DND-41 (cell line): ENCODE results near the gene POU2AF2.
A peak's percentile ranks its signal among the peaks of the same experiment; 100 is the strongest.

Source experiments
- ATAC-seq: fragments of 200-7000 bp; cut with Tn5 transposase; 3 replicates; pipeline ENCODE4 v1.9.1; 2021; ENCODE audit warnings: low read depth; ENCODE audit not compliant: insufficient read depth
- DNase-seq: peaks from one replicate; pipeline ENCODE4 v3.0.0-alpha.2; 2020
- H2AFZ ChIP-seq: 2 replicates; pipeline ENCODE4 v1.6.0; 2012; ENCODE audit warnings: low read depth, low read length
- H3K27ac ChIP-seq: 2 replicates; pipeline ENCODE4 v1.5.1; 2012; ENCODE audit warnings: low read length, inconsistent platforms
- H3K27me3 ChIP-seq: fragments of 200-600 bp; sonication (generic); 2 replicates; pipeline ENCODE4 v1.6.0; 2012; ENCODE audit warnings: low read length, mild to moderate bottlenecking, inconsistent platforms; ENCODE audit not compliant: insufficient read depth, poor library complexity
- H3K36me3 ChIP-seq: 2 replicates; pipeline ENCODE4 v1.5.1; 2012; ENCODE audit warnings: low read length, inconsistent platforms; ENCODE audit not compliant: insufficient read depth
- H3K4me1 ChIP-seq: 2 replicates; pipeline ENCODE4 v1.5.1; 2012; ENCODE audit warnings: mild to moderate bottlenecking, low read length; ENCODE audit not compliant: insufficient read depth
- H3K4me2 ChIP-seq: 2 replicates; pipeline ENCODE4 v1.6.0; 2012; ENCODE audit warnings: mild to moderate bottlenecking, moderate library complexity, low read length, inconsistent platforms; ENCODE audit not compliant: insufficient read depth
- H3K4me3 ChIP-seq, 2 experiments: fragments of 200-600 bp in 1 of 2; shearing (Covaris generic) in 1 of 2; 2 replicates each; pipeline ENCODE4 v1.5.1; 2012 to 2016; ENCODE audit warnings: inconsistent platforms in 2 of 2, low read length in 2 of 2, mild to moderate bottlenecking in 2 of 2, low read depth in 1 of 2, moderate library complexity in 1 of 2
- H3K79me2 ChIP-seq: 2 replicates; pipeline ENCODE4 v1.6.0; 2012; ENCODE audit warnings: low read length, inconsistent platforms; ENCODE audit not compliant: insufficient read depth
- H3K9ac ChIP-seq: 2 replicates; pipeline ENCODE4 v1.6.0; 2012; ENCODE audit warnings: low read depth, mild to moderate bottlenecking, inconsistent platforms, low read length, moderate library complexity
- H3K9me3 ChIP-seq: 2 replicates; pipeline ENCODE4 v1.5.1; 2012; ENCODE audit warnings: low read length, moderate library complexity, mild to moderate bottlenecking, inconsistent platforms; ENCODE audit not compliant: insufficient read depth, severe bottlenecking
- H4K20me1 ChIP-seq: 2 replicates; pipeline ENCODE4 v1.6.0; 2012; ENCODE audit warnings: low read length; ENCODE audit not compliant: insufficient read depth
- EZH2 ChIP-seq: IDR thresholded peaks from 3 replicates; pipeline ENCODE4 v1.6.1; 2012; ENCODE audit warnings: borderline replicate concordance, low read depth, mild to moderate bottlenecking, moderate library complexity, low read length, inconsistent platforms; ENCODE audit not compliant: severe bottlenecking
- TF ChIP-seq, protein P1 (sequence below): IDR thresholded peaks from 2 replicates; pipeline ENCODE4 v1.5.1; 2012; ENCODE audit warnings: borderline replicate concordance, low read length, moderate library complexity, mild to moderate bottlenecking; ENCODE audit not compliant: poor library complexity, severe bottlenecking; ENCODE audit errors: extremely low read depth

Gene POU2AF2

DNA sequence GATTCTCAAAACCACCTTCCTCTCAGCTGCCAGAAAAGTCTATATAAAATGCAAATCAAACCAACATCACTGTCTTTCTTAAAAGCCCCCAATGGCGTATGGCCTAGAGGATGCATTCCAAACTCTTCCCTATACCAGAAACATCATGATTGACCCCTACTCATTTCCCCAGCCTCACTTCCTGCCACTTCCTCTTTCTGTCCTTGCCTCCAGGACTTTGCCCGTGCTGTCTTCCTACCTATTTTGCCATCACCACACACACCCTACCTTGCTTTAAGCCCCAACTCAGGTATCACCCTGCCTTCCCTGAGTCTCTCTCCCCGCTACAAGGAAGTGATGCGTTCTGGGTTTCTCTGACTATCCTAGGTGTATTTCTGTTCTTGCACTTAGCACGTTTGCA lies 8.1 kb downstream of the POU2AF2 start:
- H3K4me3 ChIP-seq = no peak overlapping the region
- H4K20me1 ChIP-seq = no peaks in the 10 kb centered on the region
- H3K27ac ChIP-seq = no peak overlapping the region
- H3K4me2 ChIP-seq = no peak overlapping the region
- DNase-seq (no peak), ATAC-seq (no peak)
- no peaks in the 10 kb centered on the region for H3K9me3 ChIP-seq
- no peak overlapping the region for H2AFZ ChIP-seq
- no peaks in the 10 kb centered on the region for H3K79me2 ChIP-seq
- no peaks in the 10 kb centered on the region for H3K36me3 ChIP-seq
- TF ChIP-seq, protein P1, sequence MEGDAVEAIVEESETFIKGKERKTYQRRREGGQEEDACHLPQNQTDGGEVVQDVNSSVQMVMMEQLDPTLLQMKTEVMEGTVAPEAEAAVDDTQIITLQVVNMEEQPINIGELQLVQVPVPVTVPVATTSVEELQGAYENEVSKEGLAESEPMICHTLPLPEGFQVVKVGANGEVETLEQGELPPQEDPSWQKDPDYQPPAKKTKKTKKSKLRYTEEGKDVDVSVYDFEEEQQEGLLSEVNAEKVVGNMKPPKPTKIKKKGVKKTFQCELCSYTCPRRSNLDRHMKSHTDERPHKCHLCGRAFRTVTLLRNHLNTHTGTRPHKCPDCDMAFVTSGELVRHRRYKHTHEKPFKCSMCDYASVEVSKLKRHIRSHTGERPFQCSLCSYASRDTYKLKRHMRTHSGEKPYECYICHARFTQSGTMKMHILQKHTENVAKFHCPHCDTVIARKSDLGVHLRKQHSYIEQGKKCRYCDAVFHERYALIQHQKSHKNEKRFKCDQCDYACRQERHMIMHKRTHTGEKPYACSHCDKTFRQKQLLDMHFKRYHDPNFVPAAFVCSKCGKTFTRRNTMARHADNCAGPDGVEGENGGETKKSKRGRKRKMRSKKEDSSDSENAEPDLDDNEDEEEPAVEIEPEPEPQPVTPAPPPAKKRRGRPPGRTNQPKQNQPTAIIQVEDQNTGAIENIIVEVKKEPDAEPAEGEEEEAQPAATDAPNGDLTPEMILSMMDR = no peak
- TF ChIP-seq EZH2 = no peak
- H3K4me1 ChIP-seq = no peaks in the 10 kb centered on the region
- H3K9ac ChIP-seq = no peak overlapping the region
- no peaks in the 10 kb centered on the region for H3K27me3 ChIP-seq

DNA sequence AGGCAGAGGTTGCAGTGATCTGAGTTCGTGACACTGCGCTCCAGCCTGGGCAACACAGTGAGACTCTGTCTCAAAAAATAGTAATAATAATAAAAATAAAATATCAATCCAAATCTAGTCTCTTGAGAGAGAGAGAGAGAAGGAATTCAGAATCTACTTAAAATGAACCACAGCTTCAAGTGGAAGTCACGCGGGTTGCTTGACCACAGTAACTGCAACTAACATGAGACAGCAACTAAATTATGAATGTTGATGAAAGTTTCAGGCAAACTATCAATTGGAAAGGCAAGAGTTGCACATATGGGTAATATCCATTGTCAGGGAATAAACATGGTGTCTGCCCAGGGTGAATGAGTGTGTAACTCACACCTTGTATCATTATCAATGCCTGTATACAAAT lies 12.5 kb downstream of the POU2AF2 start:
- H3K4me3 ChIP-seq = no peak overlapping the region
- no peaks in the 10 kb centered on the region for H3K36me3 ChIP-seq
- no peaks in the 10 kb centered on the region for H3K4me1 ChIP-seq
- peaks cover 13% of the 10 kb centered on the region for H3K27me3 ChIP-seq
- no peak overlapping the region for H3K9ac ChIP-seq
- no peaks in the 10 kb centered on the region for H3K79me2 ChIP-seq
- TF ChIP-seq EZH2 = no peak
- TF ChIP-seq, protein P1 = no peak
- DNase-seq (no peak), ATAC-seq (no peak)
- no peak overlapping the region for H2AFZ ChIP-seq
- no peak overlapping the region for H3K4me2 ChIP-seq
- no peaks in the 10 kb centered on the region for H4K20me1 ChIP-seq
- no peaks in the 10 kb centered on the region for H3K9me3 ChIP-seq
- H3K27ac ChIP-seq = no peak overlapping the region

DNA sequence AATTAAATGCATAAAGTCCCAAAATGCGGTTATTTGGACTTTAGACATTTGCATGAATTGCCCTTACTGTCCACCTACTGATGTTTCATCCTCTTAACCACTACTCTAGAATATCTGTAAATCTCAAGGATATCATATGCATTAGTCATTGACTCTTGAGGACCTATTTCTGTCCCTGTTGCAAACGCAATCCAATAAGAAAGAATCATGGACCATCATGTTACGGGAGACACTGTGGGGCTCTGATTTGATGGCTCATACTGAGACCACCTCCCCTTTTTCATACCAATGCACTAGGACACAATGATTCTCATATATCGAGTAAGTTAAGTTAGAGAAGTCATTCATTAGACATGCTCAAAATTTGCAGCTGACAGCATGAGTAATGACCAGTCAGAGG lies 14.4 kb downstream of the POU2AF2 start:
- no peak overlapping the region for H3K4me2 ChIP-seq
- H3K9me3 ChIP-seq = no peaks in the 10 kb centered on the region
- DNase-seq = no peak
- no peaks in the 10 kb centered on the region for H4K20me1 ChIP-seq
- TF ChIP-seq, protein P1 = no peak
- no peak for TF ChIP-seq EZH2
- H3K4me1 ChIP-seq = no peaks in the 10 kb centered on the region
- no peak overlapping the region for H3K4me3 ChIP-seq
- ATAC-seq = no peak
- H3K27ac ChIP-seq = no peak overlapping the region
- no peaks in the 10 kb centered on the region for H3K79me2 ChIP-seq
- no peak overlapping the region for H2AFZ ChIP-seq
- H3K27me3 ChIP-seq = peaks cover 13% of the 10 kb centered on the region
- H3K9ac ChIP-seq = no peak overlapping the region
- H3K36me3 ChIP-seq = no peaks in the 10 kb centered on the region

DNA sequence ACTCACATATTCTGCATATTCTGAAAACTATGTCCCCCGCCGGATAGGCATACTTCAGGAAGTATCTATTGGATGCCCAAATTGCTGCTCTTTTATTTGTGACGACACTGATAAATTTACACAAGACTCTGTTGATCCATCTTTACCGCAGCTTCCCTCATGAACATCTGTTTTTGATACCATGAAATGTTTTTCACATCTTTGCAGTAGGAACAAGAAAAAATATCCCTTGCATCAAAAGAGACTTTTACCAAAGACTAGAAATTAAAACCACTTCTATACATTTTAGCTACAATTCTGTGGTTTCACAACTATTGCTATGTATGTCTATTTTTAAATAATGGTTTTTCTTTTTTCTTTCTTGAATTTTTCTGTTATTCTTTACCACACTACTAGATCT lies 15.3 kb downstream of the POU2AF2 start:
- TF ChIP-seq, protein P1 = no peak
- TF ChIP-seq EZH2 = no peak
- no peak overlapping the region for H3K4me3 ChIP-seq
- no peaks in the 10 kb centered on the region for H4K20me1 ChIP-seq
- DNase-seq = no peak
- H3K79me2 ChIP-seq = no peaks in the 10 kb centered on the region
- H3K36me3 ChIP-seq = no peaks in the 10 kb centered on the region
- H3K27me3 ChIP-seq = peaks cover 13% of the 10 kb centered on the region
- H3K4me1 ChIP-seq = no peaks in the 10 kb centered on the region
- H3K27ac ChIP-seq = no peak overlapping the region
- ATAC-seq = peak; percentile 37; the same call in 1 of the 3 replicates
- H2AFZ ChIP-seq = no peak overlapping the region
- H3K9ac ChIP-seq = no peak overlapping the region
- no peak overlapping the region for H3K4me2 ChIP-seq
- H3K9me3 ChIP-seq = no peaks in the 10 kb centered on the region
